ENCODE results near the gene NTM. TPM values are rescaled to one million over a fixed set of nuclear protein-coding genes. Genes with fewer than 3 reads are reported as not detected.

The NTM gene
- total and polyA plus RNA-seq, 9 donors, result 0.16 to 8.5 (median 0.55) TPM; not detected in 3

GRCh38 chr11:131543389-131544025, 173.1 kb downstream of the NTM start:
- no peaks in the 10 kb centered on the region for H3K4me1 ChIP-seq (ENCODE audit: insufficient read depth)
- H3K27me3 ChIP-seq, result no peaks in the 10 kb centered on the region
- WGBS, 3 donors, result 56 to 60% (median 60%) methylated on average over 8 of the region's 8 CpGs
- H3K9me3 ChIP-seq, result no peaks in the 10 kb centered on the region
- no peak for DNase-seq
- TF ChIP-seq POLR2A (IDR thresholded peaks at IDR 0.05) (no peak), CTCF (IDR thresholded peaks at IDR 0.05) (no peak), EP300 (IDR thresholded peaks at IDR 0.05) (no peak)
- intact Hi-C loops (cut with DNase I), result no loop called here
- H3K36me3 ChIP-seq, result no peaks in the 10 kb centered on the region
- no peak overlapping the region for H3K4me3 ChIP-seq
- H3K27ac ChIP-seq, result no peak overlapping the region

GRCh38 chr11:131544591-131544990, 174.2 kb downstream of the NTM start:
- 75 to 80% (median 79%) methylated on average over 9 of the region's 9 CpGs for WGBS, 3 donors
- Histone ChIP-seq H3K9me3 (no peaks in the 10 kb centered on the region), H3K27me3 (no peaks in the 10 kb centered on the region), H3K27ac (no peak overlapping the region), H3K4me1 (ENCODE audit: insufficient read depth) (no peaks in the 10 kb centered on the region), H3K4me3 (no peak overlapping the region), H3K36me3 (no peaks in the 10 kb centered on the region)
- intact Hi-C loops (cut with DNase I), result no loop called here
- DNase-seq, result no peak
- TF ChIP-seq POLR2A (IDR thresholded peaks at IDR 0.05) (no peak), CTCF (IDR thresholded peaks at IDR 0.05) (no peak), EP300 (IDR thresholded peaks at IDR 0.05) (no peak)

GRCh38 chr11:131546218-131546895, 175.9 kb downstream of the NTM start:
- no peaks in the 10 kb centered on the region for H3K27me3 ChIP-seq
- no peaks in the 10 kb centered on the region for H3K4me1 ChIP-seq (ENCODE audit: insufficient read depth)
- no peak for DNase-seq
- WGBS, 3 donors, result 17 to 44% (median 30%) methylated on average over 10 of the region's 10 CpGs
- no peaks in the 10 kb centered on the region for H3K9me3 ChIP-seq
- no peaks in the 10 kb centered on the region for H3K36me3 ChIP-seq
- no peak for TF ChIP-seq POLR2A (IDR thresholded peaks at IDR 0.05)
- no peak for TF ChIP-seq CTCF (IDR thresholded peaks at IDR 0.05)
- no peak overlapping the region for H3K4me3 ChIP-seq
- H3K27ac ChIP-seq, result no peak overlapping the region
- intact Hi-C loops (cut with DNase I), result no loop called here

GRCh38 chr11:131549099-131549498, 178.7 kb downstream of the NTM start:
- no peak overlapping the region for H3K27ac ChIP-seq
- H3K36me3 ChIP-seq, result no peaks in the 10 kb centered on the region
- WGBS, 3 donors, result 84 to 90% (median 86%) methylated on average over 2 of the region's 2 CpGs
- intact Hi-C loops (cut with DNase I), result no loop called here
- H3K4me3 ChIP-seq, result no peak overlapping the region
- no peak for DNase-seq
- H3K9me3 ChIP-seq, result no peaks in the 10 kb centered on the region
- TF ChIP-seq CTCF (IDR thresholded peaks at IDR 0.05), result no peak
- TF ChIP-seq EP300 (IDR thresholded peaks at IDR 0.05), result no peak
- no peak for TF ChIP-seq POLR2A (IDR thresholded peaks at IDR 0.05)
- no peaks in the 10 kb centered on the region for H3K27me3 ChIP-seq
- H3K4me1 ChIP-seq (ENCODE audit: insufficient read depth), result no peaks in the 10 kb centered on the region
